Endothelial cell of umbilical vein (primary cell): ENCODE measurements around the gene COL19A1. TPM values are rescaled to one million over a fixed set of nuclear protein-coding genes. Genes with fewer than 3 reads are reported as not detected.

Source experiments
- BruUV-seq: library from RNA; stranded (reverse); fragments of 400-500 nt; replicated peaks from 2 replicates; lab custom pipeline; 2021; lab: Mats Ljungman, UMichigan
- CTCF ChIA-PET: fragments of 300-600, 350-600 bp; sonication (Branson Sonifier 250); formaldehyde crosslinking; loops from one replicate; lab custom pipeline; 2021; ENCODE audit warnings: antibody characterized with exemption, inconsistent platforms; lab: Charles Lee
- POLR2A ChIA-PET: fragments of 300-600, 350-600 bp; sonication (Branson Sonifier 250); formaldehyde crosslinking; loops from one replicate; lab custom pipeline; 2021; ENCODE audit warnings: antibody characterized with exemption, inconsistent platforms; lab: Charles Lee
- DNase-seq: peaks from one replicate; pipeline ENCODE4 v3.0.0-alpha.2; 2011; ENCODE audit warnings: low read depth, low spot score
- FAIRE-seq: peaks from 2 replicates; lab custom pipeline; 2011; peaks lifted over from hg19 to GRCh38; lab: Jason Lieb, UNC
- H2AFZ ChIP-seq: 2 replicates; pipeline ENCODE4 v1.6.0; 2012; ENCODE audit warnings: low read depth, low read length, control low read depth, inconsistent platforms
- H3K27ac ChIP-seq: 2 replicates; pipeline ENCODE4 v1.5.1; 2011; ENCODE audit warnings: low read depth, mild to moderate bottlenecking, control low read depth, low read length, moderate library complexity; ENCODE audit not compliant: insufficient read depth
- H3K27me3 ChIP-seq, 2 experiments: 2 replicates each; pipeline versions ENCODE4 v1.6.0 to v1.6.1; 2011; ENCODE audit warnings: low read length in 2 of 2, mixed read lengths in 1 of 2; ENCODE audit not compliant: control insufficient read depth in 2 of 2, insufficient read depth in 2 of 2
- H3K36me3 ChIP-seq, 2 experiments: 2 replicates in 1 of 2; 3 replicates in 1 of 2; pipeline ENCODE4 v1.5.1; 2011; ENCODE audit warnings: low read length in 2 of 2, mild to moderate bottlenecking in 1 of 2, moderate library complexity in 1 of 2; ENCODE audit not compliant: control insufficient read depth in 2 of 2, insufficient read depth in 2 of 2; ENCODE audit errors: extremely low read depth in 1 of 2
- H3K4me1 ChIP-seq: 3 replicates; pipeline ENCODE4 v1.5.1; 2011; ENCODE audit warnings: mild to moderate bottlenecking, low read length; ENCODE audit not compliant: control insufficient read depth, insufficient read depth; ENCODE audit errors: extremely low read depth
- H3K4me2 ChIP-seq: 2 replicates; pipeline ENCODE4 v1.6.1; 2011; ENCODE audit warnings: low read length, control low read depth, mixed read lengths; ENCODE audit not compliant: insufficient read depth
- H3K4me3 ChIP-seq, 3 experiments: fragments of 200-600 bp in 1 of 3; sonication (generic), shearing (Covaris generic) in 1 of 3; replicated peaks in 1 of 3; 2 replicates each; pipeline ENCODE4 v1.5.1; 2011 to 2016; ENCODE audit warnings: control low read depth in 3 of 3, low read length in 3 of 3, mild to moderate bottlenecking in 2 of 3, inconsistent platforms in 1 of 3, low read depth in 1 of 3, moderate library complexity in 1 of 3; ENCODE audit not compliant: insufficient read depth in 1 of 3
- H3K79me2 ChIP-seq: 2 replicates; pipeline ENCODE4 v1.6.0; 2012; ENCODE audit warnings: low read length, inconsistent platforms; ENCODE audit not compliant: control insufficient read depth, insufficient read depth
- H3K9ac ChIP-seq: replicated peaks from 2 replicates; pipeline ENCODE3; 2011; ENCODE audit warnings: low read length, control low read depth; ENCODE audit not compliant: insufficient read depth; ENCODE audit errors: extremely low read depth
- H3K9me1 ChIP-seq: replicated peaks from 3 replicates; pipeline ENCODE4 v1.6.0; 2011; ENCODE audit warnings: mild to moderate bottlenecking, low read length; ENCODE audit not compliant: control insufficient read depth, insufficient read depth; ENCODE audit errors: extremely low read depth
- H3K9me3 ChIP-seq: replicated peaks from 2 replicates; pipeline ENCODE4 v1.5.1; 2012; ENCODE audit warnings: low read length, inconsistent platforms; ENCODE audit not compliant: control insufficient read depth, insufficient read depth
- H4K20me1 ChIP-seq: replicated peaks from 2 replicates; pipeline ENCODE3; 2011; ENCODE audit warnings: mild to moderate bottlenecking, low read length; ENCODE audit not compliant: control insufficient read depth, insufficient read depth; ENCODE audit errors: extremely low read depth
- EZH2 ChIP-seq: IDR thresholded peaks from 2 replicates; pipeline ENCODE4 v1.6.1; 2012; ENCODE audit warnings: borderline replicate concordance, low read depth, mild to moderate bottlenecking, moderate library complexity, low read length, inconsistent platforms; ENCODE audit not compliant: severe bottlenecking
- FOS ChIP-seq: IDR thresholded peaks from 2 replicates; pipeline ENCODE4 v1.6.1; 2011; ENCODE audit warnings: mild to moderate bottlenecking, low read length, moderate library complexity, borderline replicate concordance; ENCODE audit not compliant: insufficient read depth
- GATA2 ChIP-seq: IDR thresholded peaks from 2 replicates; pipeline ENCODE4 v1.7.0; 2011; ENCODE audit warnings: low read depth, mild to moderate bottlenecking, moderate library complexity, mixed read lengths, low read length; ENCODE audit not compliant: insufficient read length, insufficient read depth
- JUN ChIP-seq: IDR thresholded peaks from 2 replicates; pipeline ENCODE4 v1.6.1; 2011; ENCODE audit warnings: borderline replicate concordance, low read depth; ENCODE audit not compliant: insufficient read length, insufficient read depth
- MYC ChIP-seq: IDR thresholded peaks from one replicate; pipeline ENCODE4 v1.6.1; 2011; ENCODE audit warnings: mild to moderate bottlenecking, low read depth, low read length
- POLR2A ChIP-seq: IDR thresholded peaks from 2 replicates; pipeline ENCODE4 v1.6.1; 2012; ENCODE audit warnings: low read depth, mild to moderate bottlenecking, control low read depth, low read length
- POLR2AphosphoS5 ChIP-seq: IDR thresholded peaks from 2 replicates; pipeline ENCODE4 v1.6.1; 2012; ENCODE audit warnings: low read depth, mild to moderate bottlenecking, control low read depth, low read length, moderate library complexity; ENCODE audit not compliant: insufficient read depth
- dilution Hi-C: fragments of 300-500 bp; cut with MboI; formaldehyde crosslinking; loops from one replicate; pipeline ENCODE4 v1.15.0; 2019; ENCODE audit warnings: low sequenced_read_pairs; ENCODE audit not compliant: extremely low pct_ligation_motif_present
- intact Hi-C: fragments of 100-400 bp; cut with micrococcal nuclease; formaldehyde crosslinking; loops from one replicate; pipeline ENCODE4 v1.10.0; 2022
- polyA plus RNA-seq, 4 experiments: library from polyadenylated mRNA; depleted of rRNA in 3 of 4; stranded (reverse) in 3 of 4; unstranded in 1 of 4; fragments of >200 nt; gene quantifications; 2 replicates each; pipeline versions ENCODE4 v1.2.1 to v1.2.3, GENCODE V29; 2011 to 2012; ENCODE audit warnings: missing spikeins in 1 of 4
- total RNA-seq: library from RNA; stranded (reverse); gene quantifications from 2 replicates; pipeline ENCODE4 v1.2.3, GENCODE V29; 2021
- TF ChIP-seq, protein P1 (sequence below): IDR thresholded peaks from 2 replicates; pipeline ENCODE4 v1.6.1; 2011; ENCODE audit not compliant: insufficient read depth, insufficient read length
- TF ChIP-seq, protein P2 (sequence below), 2 donors: IDR thresholded peaks; 1 replicate in 1 of 2; 2 replicates in 1 of 2; pipeline ENCODE4 v1.5.1; 2011; ENCODE audit warnings: low read length in 2 of 2, mild to moderate bottlenecking in 2 of 2, moderate library complexity in 2 of 2, control low read depth in 1 of 2, inconsistent platforms in 1 of 2, low read depth in 1 of 2; ENCODE audit not compliant: insufficient read depth in 1 of 2; ENCODE audit errors: extremely low read depth in 1 of 2

COL19A1 gene
- total and polyA plus RNA-seq, 2 donors (not counting 3 experiments of a cell fraction or from before 2014, with no cell fraction given), result not detected

DNA sequence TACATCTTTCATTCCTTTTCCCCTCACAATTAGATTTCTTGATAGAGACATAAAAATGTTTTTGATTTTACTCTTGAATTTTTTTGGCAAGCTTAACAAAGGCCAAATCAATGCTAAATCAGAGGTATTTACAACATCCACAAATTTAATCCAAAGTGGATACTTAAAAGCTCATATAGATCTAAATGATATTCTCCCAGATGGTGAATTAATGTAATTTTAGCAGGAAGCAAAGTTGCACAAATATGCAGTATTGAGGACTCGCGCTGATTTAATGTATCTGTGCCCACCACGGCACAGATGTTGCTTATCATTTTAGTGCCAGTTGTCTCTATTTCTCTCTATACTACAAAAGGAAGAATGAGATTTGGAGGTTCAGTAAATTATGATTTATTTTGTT is 167.4 kb downstream of the COL19A1 start:
- POLR2A ChIA-PET, result no interaction called here
- dilution Hi-C loops, result no loop called here
- Histone ChIP-seq H4K20me1 (no peaks in the 10 kb centered on the region), H3K9me3 (no peaks in the 10 kb centered on the region), H3K9ac (no peak overlapping the region), H3K9me1 (no peaks in the 10 kb centered on the region), H3K4me3 (no peak overlapping the region), H3K27ac (no peak overlapping the region), H2AFZ (no peak overlapping the region), H3K4me1 (no peaks in the 10 kb centered on the region), H3K27me3 (no peaks in the 10 kb centered on the region), H3K36me3 (no peaks in the 10 kb centered on the region), H3K4me2 (no peak overlapping the region), H3K79me2 (no peaks in the 10 kb centered on the region)
- DNase-seq (no peak), FAIRE-seq (no peak)
- BruUV-seq, result no TSS peak
- TF ChIP-seq EZH2 (no peak), POLR2A (no peak), MYC (no peak), JUN (no peak), POLR2AphosphoS5 (no peak), FOS (no peak), GATA2 (no peak)
- TF ChIP-seq, protein P1, sequence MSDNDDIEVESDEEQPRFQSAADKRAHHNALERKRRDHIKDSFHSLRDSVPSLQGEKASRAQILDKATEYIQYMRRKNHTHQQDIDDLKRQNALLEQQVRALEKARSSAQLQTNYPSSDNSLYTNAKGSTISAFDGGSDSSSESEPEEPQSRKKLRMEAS, result no peak
- TF ChIP-seq, protein P2, sequence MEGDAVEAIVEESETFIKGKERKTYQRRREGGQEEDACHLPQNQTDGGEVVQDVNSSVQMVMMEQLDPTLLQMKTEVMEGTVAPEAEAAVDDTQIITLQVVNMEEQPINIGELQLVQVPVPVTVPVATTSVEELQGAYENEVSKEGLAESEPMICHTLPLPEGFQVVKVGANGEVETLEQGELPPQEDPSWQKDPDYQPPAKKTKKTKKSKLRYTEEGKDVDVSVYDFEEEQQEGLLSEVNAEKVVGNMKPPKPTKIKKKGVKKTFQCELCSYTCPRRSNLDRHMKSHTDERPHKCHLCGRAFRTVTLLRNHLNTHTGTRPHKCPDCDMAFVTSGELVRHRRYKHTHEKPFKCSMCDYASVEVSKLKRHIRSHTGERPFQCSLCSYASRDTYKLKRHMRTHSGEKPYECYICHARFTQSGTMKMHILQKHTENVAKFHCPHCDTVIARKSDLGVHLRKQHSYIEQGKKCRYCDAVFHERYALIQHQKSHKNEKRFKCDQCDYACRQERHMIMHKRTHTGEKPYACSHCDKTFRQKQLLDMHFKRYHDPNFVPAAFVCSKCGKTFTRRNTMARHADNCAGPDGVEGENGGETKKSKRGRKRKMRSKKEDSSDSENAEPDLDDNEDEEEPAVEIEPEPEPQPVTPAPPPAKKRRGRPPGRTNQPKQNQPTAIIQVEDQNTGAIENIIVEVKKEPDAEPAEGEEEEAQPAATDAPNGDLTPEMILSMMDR (IDR thresholded peaks at IDR 0.05; ENCODE audit: extremely low read depth in 1 of 2, insufficient read depth in 1 of 2, low read depth in 1 of 2, low read length in 2 of 2), result no peak
- CTCF ChIA-PET, result no interaction called here
- intact Hi-C loops, result no loop called here
